GM18498 (cell line): ENCODE measurements around the gene GPR151.

Experiments used
- ATAC-seq: cut with Tn5 transposase; IDR thresholded peaks from one replicate; pipeline ENCODE4 v1.9.1; 2021; ENCODE audit warnings: mild to moderate bottlenecking, moderate library complexity; ENCODE audit not compliant: unreplicated experiment

GPR151 gene

GRCh38 chr5:146521403-146522106 is 5.6 kb upstream of the GPR151 start:
- no peak for ATAC-seq

GRCh38 chr5:146520731-146521130 is 4.7 kb upstream of the GPR151 start:
- ATAC-seq: no peak

- no peak for ATAC-seq
Observed at GRCh38 chr5:146519554-146519953, 3.6 kb upstream of the GPR151 start.

- ATAC-seq: no peak
Observed at GRCh38 chr5:146515473-146516150, 378 bp downstream of the GPR151 start.

GRCh38 chr5:146514575-146514974 is 1.4 kb downstream of the GPR151 start:
- no peak for ATAC-seq

- no peak for ATAC-seq
Observed at GRCh38 chr5:146513462-146513861, 2.5 kb downstream of the GPR151 start.

- ATAC-seq: no peak
Observed at GRCh38 chr5:146510559-146511125, 5.3 kb downstream of the GPR151 start.

GRCh38 chr5:146507428-146507827 is 8.6 kb downstream of the GPR151 start:
- no peak for ATAC-seq

GRCh38 chr5:146499680-146500079 is 16.3 kb downstream of the GPR151 start:
- ATAC-seq: no peak

- ATAC-seq: no peak
Observed at GRCh38 chr5:146494656-146495055, 21.3 kb downstream of the GPR151 start.

- no peak for ATAC-seq
Observed at GRCh38 chr5:146490089-146490843, 25.7 kb downstream of the GPR151 start.

- ATAC-seq: no peak
Observed at GRCh38 chr5:146484714-146485391, 31.1 kb downstream of the GPR151 start.

GRCh38 chr5:146482775-146483174 is 33.2 kb downstream of the GPR151 start:
- no peak for ATAC-seq

- no peak for ATAC-seq
Observed at GRCh38 chr5:146475906-146476305, 40.1 kb downstream of the GPR151 start.

- no peak for ATAC-seq
Observed at GRCh38 chr5:146475190-146475780, 40.7 kb downstream of the GPR151 start.

GRCh38 chr5:146474065-146474464 is 41.9 kb downstream of the GPR151 start:
- no peak for ATAC-seq

GRCh38 chr5:146467760-146468159 is 48.2 kb downstream of the GPR151 start:
- ATAC-seq: no peak

GRCh38 chr5:146466521-146467349 is 49.3 kb downstream of the GPR151 start:
- ATAC-seq: no peak

GRCh38 chr5:146463446-146463845 is 52.5 kb downstream of the GPR151 start:
- ATAC-seq: no peak
